Tibial nerve (tissue), 4 donors: ENCODE data around the gene AOAH. TPM values are rescaled to one million over a fixed set of nuclear protein-coding genes. Genes with fewer than 3 reads are reported as not detected.

Source experiments
- DNase-seq, 2 donors: peaks; one replicate each; pipeline ENCODE4 v3.0.0-alpha.2; 2019; ENCODE audit warnings: low spot score in 2 of 2
- H3K27ac ChIP-seq, 4 donors: fragments of 200-600 bp; sonication (generic) in 3 of 4; one replicate each; pipeline ENCODE4 v1.5.1; 2017 to 2019; ENCODE audit warnings: mild to moderate bottlenecking in 1 of 4
- H3K27me3 ChIP-seq, 2 donors: fragments of 200-600 bp; sonication (generic) in 1 of 2; one replicate each; pipeline versions ENCODE4 v1.5.1 to v1.6.0; 2017 to 2019
- H3K36me3 ChIP-seq, 3 donors: fragments of 200-600 bp; sonication (generic); one replicate each; pipeline ENCODE4 v1.5.1; 2018 to 2019
- H3K4me1 ChIP-seq, 4 donors: fragments of 200-600 bp; sonication (generic) in 3 of 4; one replicate each; pipeline ENCODE4 v1.5.1; 2017 to 2019
- H3K4me3 ChIP-seq, 4 donors: fragments of 200-600 bp; sonication (generic) in 3 of 4; one replicate each; pipeline ENCODE4 v1.5.1; 2017 to 2019; ENCODE audit warnings: mild to moderate bottlenecking in 1 of 4, moderate library complexity in 1 of 4
- H3K9me3 ChIP-seq, 4 donors: fragments of 200-600 bp; sonication (generic) in 3 of 4; one replicate each; pipeline ENCODE4 v1.5.1; 2017 to 2019
- CTCF ChIP-seq, 5 experiments: fragments of 200-600 bp in 3 of 5; fragments of 450-650 bp in 2 of 5; sonication (generic) in 3 of 5; IDR thresholded peaks; one replicate each; pipeline ENCODE4 v1.5.1; 2016 to 2019; ENCODE audit warnings: antibody characterized with exemption in 5 of 5, mild to moderate bottlenecking in 3 of 5, moderate library complexity in 2 of 5
- EP300 ChIP-seq, 2 donors: sonication (generic); formaldehyde crosslinking; IDR thresholded peaks; one replicate each; pipeline ENCODE4 v1.6.1; 2017; ENCODE audit warnings: antibody characterized with exemption in 2 of 2, mild to moderate bottlenecking in 1 of 2
- POLR2A ChIP-seq, 2 donors: fragments of 450-650 bp; IDR thresholded peaks; one replicate each; pipeline ENCODE4 v1.6.1; 2017; ENCODE audit warnings: antibody characterized with exemption in 2 of 2, mild to moderate bottlenecking in 2 of 2, moderate library complexity in 2 of 2
- WGBS, 2 donors: methylation state at CpG; one replicate each; pipeline ENCODE4 v1.1.5; 2018; 5-methylcytosine and 5-hydroxymethylcytosine counted together
- total RNA-seq, 4 donors: library from RNA; depleted of rRNA; stranded (reverse); fragments of >200 nt; gene quantifications; one replicate each; pipeline ENCODE4 v1.1.0, GENCODE V29; 2016

The AOAH gene
- total RNA-seq, 4 donors from 2014 or later: 7.5 to 17.8 (median 9.1) TPM

GRCh38 chr7:36602511-36602910 lies 121.8 kb downstream of the AOAH start:
- H3K4me1 ChIP-seq: no peaks in the 10 kb centered on the region
- H3K27me3 ChIP-seq: no peaks in the 10 kb centered on the region
- 79 to 91% methylated on average over 3 of the region's 3 CpGs for WGBS, 2 donors
- no peaks in the 10 kb centered on the region for H3K9me3 ChIP-seq
- no peak overlapping the region for H3K27ac ChIP-seq
- DNase-seq: no peak
- TF ChIP-seq POLR2A (IDR thresholded peaks at IDR 0.05) (no peak), CTCF (IDR thresholded peaks at IDR 0.05) (no peak), EP300 (IDR thresholded peaks at IDR 0.05) (no peak)
- H3K36me3 ChIP-seq: no peaks in the 10 kb centered on the region
- no peak overlapping the region for H3K4me3 ChIP-seq

- no peaks in the 10 kb centered on the region for H3K27me3 ChIP-seq
- TF ChIP-seq EP300 (IDR thresholded peaks at IDR 0.05): no peak
- TF ChIP-seq CTCF (IDR thresholded peaks at IDR 0.05): no peak
- no peak for TF ChIP-seq POLR2A (IDR thresholded peaks at IDR 0.05)
- WGBS, 2 donors: 75 to 78% methylated on average over 3 of the region's 3 CpGs
- no peaks in the 10 kb centered on the region for H3K36me3 ChIP-seq
- no peak overlapping the region for H3K27ac ChIP-seq
- no peak for DNase-seq
- no peaks in the 10 kb centered on the region for H3K9me3 ChIP-seq
- H3K4me1 ChIP-seq: no peaks in the 10 kb centered on the region
- H3K4me3 ChIP-seq: no peak overlapping the region
Measured at GRCh38 chr7:36601601-36602000, 122.7 kb downstream of the AOAH start.

- no peaks in the 10 kb centered on the region for H3K36me3 ChIP-seq
- no peaks in the 10 kb centered on the region for H3K4me1 ChIP-seq
- no peak overlapping the region for H3K4me3 ChIP-seq
- no peaks in the 10 kb centered on the region for H3K27me3 ChIP-seq
- 73 to 77% methylated on average over 5 of the region's 5 CpGs for WGBS, 2 donors
- TF ChIP-seq EP300 (IDR thresholded peaks at IDR 0.05) (no peak), POLR2A (IDR thresholded peaks at IDR 0.05) (no peak), CTCF (IDR thresholded peaks at IDR 0.05) (no peak)
- DNase-seq: no peak
- H3K27ac ChIP-seq: no peak overlapping the region
- H3K9me3 ChIP-seq: no peaks in the 10 kb centered on the region
Measured at GRCh38 chr7:36600869-36601530, 123.3 kb downstream of the AOAH start.

- no peaks in the 10 kb centered on the region for H3K27me3 ChIP-seq
- no peak overlapping the region for H3K27ac ChIP-seq
- H3K36me3 ChIP-seq: no peaks in the 10 kb centered on the region
- 88 to 94% methylated on average over 6 of the region's 6 CpGs for WGBS, 2 donors
- no peak for DNase-seq
- no peaks in the 10 kb centered on the region for H3K4me1 ChIP-seq
- TF ChIP-seq CTCF (IDR thresholded peaks at IDR 0.05) (no peak), EP300 (IDR thresholded peaks at IDR 0.05) (no peak), POLR2A (IDR thresholded peaks at IDR 0.05) (no peak)
- no peaks in the 10 kb centered on the region for H3K9me3 ChIP-seq
- no peak overlapping the region for H3K4me3 ChIP-seq
Measured at GRCh38 chr7:36600314-36600682, 124.0 kb downstream of the AOAH start.

- H3K4me1 ChIP-seq: no peaks in the 10 kb centered on the region
- no peak for TF ChIP-seq CTCF (IDR thresholded peaks at IDR 0.05)
- TF ChIP-seq POLR2A (IDR thresholded peaks at IDR 0.05): no peak
- TF ChIP-seq EP300 (IDR thresholded peaks at IDR 0.05): no peak
- no peak overlapping the region for H3K27ac ChIP-seq
- DNase-seq: no peak
- 96% methylated on average over 10 of the region's 10 CpGs for WGBS, 2 donors
- H3K27me3 ChIP-seq: no peaks in the 10 kb centered on the region
- H3K9me3 ChIP-seq: no peaks in the 10 kb centered on the region
- H3K4me3 ChIP-seq: no peak overlapping the region
- no peaks in the 10 kb centered on the region for H3K36me3 ChIP-seq
Measured at GRCh38 chr7:36599645-36600313, 124.5 kb downstream of the AOAH start.
